ENCODE data around the gene BPI.

DNA sequence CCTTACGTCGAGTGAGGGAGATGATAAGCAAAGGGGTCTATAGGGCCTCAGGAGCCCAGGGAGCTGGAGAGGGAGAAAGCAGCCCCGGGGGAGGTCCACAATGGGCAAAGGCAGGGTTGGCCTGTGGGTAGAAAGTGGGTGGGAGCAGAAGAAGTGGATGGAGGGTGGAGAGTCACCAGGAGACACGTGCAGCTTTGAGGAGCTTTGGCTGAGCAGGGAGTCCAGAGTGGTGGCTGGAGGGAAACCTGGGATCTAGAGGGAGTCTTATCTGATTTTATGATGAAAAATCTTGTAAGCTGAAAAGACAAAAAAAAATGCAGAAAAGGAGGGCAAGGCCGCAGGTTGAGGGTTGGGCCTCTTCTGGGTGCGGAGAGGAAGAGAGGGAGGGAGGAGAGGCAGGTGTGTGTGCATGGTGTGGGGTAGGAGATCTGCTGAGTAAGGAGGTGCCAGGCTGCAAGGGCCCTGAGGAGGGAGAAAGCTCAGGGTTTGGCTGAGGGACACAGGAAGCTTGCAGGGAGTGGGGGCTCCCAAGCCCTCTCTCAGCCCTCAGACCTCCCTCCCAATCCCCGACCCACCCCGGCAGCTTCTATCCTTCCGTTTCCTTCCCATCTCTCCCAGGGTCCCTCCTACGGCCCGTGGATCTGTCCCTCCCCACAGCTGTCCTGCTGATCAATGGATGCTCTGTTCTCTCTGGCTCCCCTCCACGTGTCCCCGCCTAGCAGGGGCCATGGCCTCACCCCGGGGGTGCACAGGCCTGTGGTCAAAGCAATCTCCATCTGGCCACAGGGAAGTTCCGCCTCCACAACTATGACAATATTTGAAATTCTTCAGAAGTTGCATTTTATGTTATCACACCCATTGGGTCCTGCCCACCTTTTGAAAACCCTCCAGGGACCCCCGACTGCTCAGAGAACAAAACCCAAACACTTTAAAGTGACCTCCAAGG lies 17.1 kb upstream of the BPI start:
- TF ChIP-seq ZFX (IDR thresholded peaks at IDR 0.05) (no peak), POLR2AphosphoS5 (IDR thresholded peaks at IDR 0.05; ENCODE audit: low read depth, low read length) (no peak), POLR2A (IDR thresholded peaks at IDR 0.05; ENCODE audit: borderline replicate concordance, extremely low read depth, insufficient read depth, insufficient read length) (no peak), CEBPB (IDR thresholded peaks at IDR 0.05; ENCODE audit: low read depth) (no peak)
- TF ChIP-seq, protein P1, sequence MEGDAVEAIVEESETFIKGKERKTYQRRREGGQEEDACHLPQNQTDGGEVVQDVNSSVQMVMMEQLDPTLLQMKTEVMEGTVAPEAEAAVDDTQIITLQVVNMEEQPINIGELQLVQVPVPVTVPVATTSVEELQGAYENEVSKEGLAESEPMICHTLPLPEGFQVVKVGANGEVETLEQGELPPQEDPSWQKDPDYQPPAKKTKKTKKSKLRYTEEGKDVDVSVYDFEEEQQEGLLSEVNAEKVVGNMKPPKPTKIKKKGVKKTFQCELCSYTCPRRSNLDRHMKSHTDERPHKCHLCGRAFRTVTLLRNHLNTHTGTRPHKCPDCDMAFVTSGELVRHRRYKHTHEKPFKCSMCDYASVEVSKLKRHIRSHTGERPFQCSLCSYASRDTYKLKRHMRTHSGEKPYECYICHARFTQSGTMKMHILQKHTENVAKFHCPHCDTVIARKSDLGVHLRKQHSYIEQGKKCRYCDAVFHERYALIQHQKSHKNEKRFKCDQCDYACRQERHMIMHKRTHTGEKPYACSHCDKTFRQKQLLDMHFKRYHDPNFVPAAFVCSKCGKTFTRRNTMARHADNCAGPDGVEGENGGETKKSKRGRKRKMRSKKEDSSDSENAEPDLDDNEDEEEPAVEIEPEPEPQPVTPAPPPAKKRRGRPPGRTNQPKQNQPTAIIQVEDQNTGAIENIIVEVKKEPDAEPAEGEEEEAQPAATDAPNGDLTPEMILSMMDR (IDR thresholded peaks at IDR 0.05 in 2 of 3, conservative IDR thresholded peaks at IDR 0.05 in 1 of 3; ENCODE audit: borderline replicate concordance in 1 of 3, insufficient read depth in 1 of 3, low read depth in 2 of 3, low read length in 2 of 3): no peak
